ENCODE results near the gene PHF21A.

- no peak for TF ChIP-seq CTCF (IDR thresholded peaks at IDR 0.05)
- no peak for TF ChIP-seq POLR2A (IDR thresholded peaks at IDR 0.05)
Measured at GRCh38 chr11:46073632-46074031, 47.6 kb downstream of the PHF21A start.

Measured in right lobe of liver (tissue), 4 donors.